ENCODE data around the gene LBHD1. TPM values are rescaled to one million over a fixed set of nuclear protein-coding genes. Genes with fewer than 3 reads are reported as not detected.
A peak's percentile ranks its signal among the peaks of the same experiment; 100 is the strongest.

LBHD1 gene
- total RNA-seq, result 3.2 TPM
- long read RNA-seq, partial matches to known transcripts, result 0 of 2 reads
- long read RNA-seq, other reads (novel, unspliced or antisense), result 0 of 2 reads

DNA sequence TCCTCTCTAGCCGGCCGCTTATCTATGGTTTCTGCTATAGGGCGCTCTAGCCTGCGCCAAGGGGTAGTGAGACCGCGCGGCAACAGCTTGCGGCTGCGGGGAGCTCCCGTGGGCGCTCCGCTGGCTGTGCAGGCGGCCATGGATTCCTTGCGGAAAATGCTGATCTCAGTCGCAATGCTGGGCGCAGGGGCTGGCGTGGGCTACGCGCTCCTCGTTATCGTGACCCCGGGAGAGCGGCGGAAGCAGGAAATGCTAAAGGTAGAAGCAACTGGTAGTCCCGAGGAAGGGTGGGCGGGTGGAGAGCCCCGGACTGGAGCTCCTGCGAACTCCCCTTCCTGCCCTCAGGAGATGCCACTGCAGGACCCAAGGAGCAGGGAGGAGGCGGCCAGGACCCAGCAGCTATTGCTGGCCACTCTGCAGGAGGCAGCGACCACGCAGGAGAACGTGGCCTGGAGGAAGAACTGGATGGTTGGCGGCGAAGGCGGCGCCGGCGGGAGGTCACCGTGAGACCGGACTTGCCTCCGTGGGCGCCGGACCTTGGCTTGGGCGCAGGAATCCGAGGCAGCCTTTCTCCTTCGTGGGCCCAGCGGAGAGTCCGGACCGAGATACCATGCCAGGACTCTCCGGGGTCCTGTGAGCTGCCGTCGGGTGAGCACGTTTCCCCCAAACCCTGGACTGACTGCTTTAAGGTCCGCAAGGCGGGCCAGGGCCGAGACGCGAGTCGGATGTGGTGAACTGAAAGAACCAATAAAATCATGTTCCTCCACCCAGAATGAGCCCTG lies at the start of gene LBHD1, which contains the start of gene UQCC3:
TSS of gene LBHD1 (minus strand) at position 660 of the 782 bp plus-strand sequence. CDS start 2,236 bp downstream, outside the sequence.
TSS of gene UQCC3 (plus strand) at position 66 of the 782 bp plus-strand sequence. CDS start at position 139, 73 bp downstream.
- ATAC-seq (ENCODE audit: poor library complexity), result peak; percentile 87
- intact Hi-C loops (cut with DNase I), result no loop called here
- DNase-seq, result peak; percentile 80

- ATAC-seq (ENCODE audit: poor library complexity) (no peak), DNase-seq (no peak)
- intact Hi-C loops (cut with DNase I), result no loop called here
Observed at GRCh38 chr11:62719302-62719978, 47.4 kb upstream of the LBHD1 start.

GRCh38 chr11:62716816-62717215 lies 44.7 kb upstream of the LBHD1 start:
- ATAC-seq (ENCODE audit: poor library complexity) (no peak), DNase-seq (no peak)
- intact Hi-C loops (cut with DNase I), result no loop called here

DNA sequence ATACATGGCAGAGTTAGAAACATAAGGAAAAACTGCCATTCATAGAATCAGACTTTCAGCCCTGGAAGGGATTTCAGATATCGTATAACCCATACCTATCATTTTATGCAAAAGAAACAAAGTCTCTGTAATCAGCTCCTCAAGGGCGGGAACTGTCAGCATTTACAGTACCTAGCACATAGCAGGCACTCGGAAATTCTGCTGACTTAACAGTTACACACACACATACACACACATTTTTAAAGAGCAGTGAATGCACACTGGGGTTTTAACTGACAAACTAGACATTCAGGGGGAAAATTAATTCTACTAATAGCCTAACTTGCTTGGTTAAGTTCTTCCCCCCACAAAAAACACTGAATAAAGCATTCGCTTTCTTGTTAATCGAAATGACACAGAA lies 44.1 kb upstream of the LBHD1 start:
- intact Hi-C loops (cut with DNase I), result no loop called here
- ATAC-seq (ENCODE audit: poor library complexity), result no peak
- DNase-seq, result no peak

- ATAC-seq (ENCODE audit: poor library complexity) (no peak), DNase-seq (no peak)
- intact Hi-C loops (cut with DNase I), result no loop called here
Observed at GRCh38 chr11:62715150-62716130, 43.4 kb upstream of the LBHD1 start.

- intact Hi-C loops (cut with DNase I), result no loop called here
- peak; percentile 10 for ATAC-seq (ENCODE audit: poor library complexity)
- DNase-seq, result no peak
Observed at GRCh38 chr11:62713343-62713742, 41.3 kb upstream of the LBHD1 start.

DNA sequence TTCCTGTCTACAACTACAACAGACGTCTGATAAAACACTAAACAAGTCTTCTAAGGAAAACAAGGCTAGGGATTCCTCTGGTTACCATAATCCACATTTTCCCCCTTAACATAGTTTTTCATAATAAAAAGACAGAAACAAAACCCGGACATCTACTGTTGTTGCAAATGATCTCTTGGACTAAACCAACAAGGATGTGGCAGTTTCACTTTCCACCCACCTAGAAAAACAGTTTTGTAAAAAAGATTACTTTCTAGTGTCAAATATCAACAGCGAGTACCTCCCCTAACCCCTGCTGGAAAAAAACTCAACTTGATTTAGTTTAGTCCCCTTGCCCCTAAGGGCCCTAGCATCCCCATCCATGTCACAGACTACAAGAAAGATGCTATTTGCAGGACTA lies 40.8 kb upstream of the LBHD1 start:
- no peak for DNase-seq
- intact Hi-C loops (cut with DNase I), result no loop called here
- ATAC-seq (ENCODE audit: poor library complexity), result no peak

GRCh38 chr11:62712276-62712812 lies 40.3 kb upstream of the LBHD1 start:
- no peak for ATAC-seq (ENCODE audit: poor library complexity)
- DNase-seq, result no peak
- intact Hi-C loops (cut with DNase I), result no loop called here

- DNase-seq, result no peak
- ATAC-seq (ENCODE audit: poor library complexity), result no peak
- intact Hi-C loops (cut with DNase I), result no loop called here
Observed at GRCh38 chr11:62710001-62710345, 37.9 kb upstream of the LBHD1 start.

GRCh38 chr11:62709247-62710000 lies 37.4 kb upstream of the LBHD1 start:
- ATAC-seq (ENCODE audit: poor library complexity) (peak; percentile 85), DNase-seq (peak; percentile 99)
- intact Hi-C loops (cut with DNase I), result no loop called here

GRCh38 chr11:62708793-62709192 lies 36.7 kb upstream of the LBHD1 start:
- intact Hi-C loops (cut with DNase I), result no loop called here
- no peak for DNase-seq
- ATAC-seq (ENCODE audit: poor library complexity), result no peak

DNA sequence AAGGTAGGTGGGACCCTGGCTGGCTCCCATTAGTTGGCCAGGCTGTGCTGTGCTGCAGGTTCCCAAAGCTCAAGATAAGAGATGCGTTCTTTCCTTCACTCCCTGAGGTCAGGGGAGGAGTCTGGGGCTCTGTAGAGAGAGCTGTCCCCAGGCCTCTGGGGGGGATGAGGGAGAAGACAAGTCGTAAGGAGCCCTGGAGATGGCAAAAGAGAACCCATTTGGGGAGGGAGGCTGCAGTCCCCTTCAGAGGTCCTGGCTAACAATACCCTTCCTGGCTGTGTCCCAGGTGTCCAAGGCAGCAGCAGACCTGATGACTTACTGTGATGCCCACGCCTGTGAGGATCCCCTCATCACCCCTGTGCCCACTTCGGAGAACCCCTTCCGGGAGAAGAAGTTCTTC lies 36.3 kb upstream of the LBHD1 start:
- ATAC-seq (ENCODE audit: poor library complexity) (no peak), DNase-seq (no peak)
- intact Hi-C loops (cut with DNase I), result no loop called here

DNA sequence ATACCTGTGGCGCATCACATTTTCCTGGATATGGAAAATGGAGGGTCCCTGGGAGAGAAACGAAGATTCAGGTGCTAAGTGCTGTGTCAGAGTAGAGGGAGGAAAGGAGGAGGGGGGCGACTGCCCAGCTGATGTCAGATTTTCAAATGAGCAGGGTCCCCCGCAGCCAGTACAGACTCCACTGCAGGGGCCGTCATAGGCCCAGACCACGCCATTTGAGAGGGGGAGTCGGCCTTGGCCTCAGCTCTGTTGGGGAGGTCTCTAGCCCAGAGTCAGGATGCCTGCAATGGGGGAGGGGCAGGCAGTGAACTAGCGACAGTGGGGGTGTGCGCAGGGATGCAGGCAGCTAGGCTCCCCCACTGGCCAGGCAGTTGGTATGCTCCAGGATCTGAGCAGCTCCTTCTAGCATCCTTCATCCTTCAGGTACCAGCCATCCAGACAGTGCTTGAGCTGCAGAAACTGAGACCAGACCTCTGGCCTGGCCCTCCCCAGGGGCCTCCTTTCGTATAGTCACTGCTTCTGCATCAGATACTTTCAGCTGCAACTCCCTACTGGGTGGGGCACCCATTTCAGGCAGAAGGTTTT lies 35.3 kb upstream of the LBHD1 start, which contains the start of the genes BSCL2 and GNG3:
TSS of gene BSCL2 (minus strand) at position 148 of the 585 bp plus-strand sequence. CDS start 229 bp downstream, outside the sequence.
TSS of gene GNG3 (plus strand) at position 400 of the 585 bp plus-strand sequence. CDS start 620 bp downstream, outside the sequence.
- ATAC-seq (ENCODE audit: poor library complexity), result no peak
- no peak for DNase-seq
- intact Hi-C loops (cut with DNase I), result no loop called here

DNA sequence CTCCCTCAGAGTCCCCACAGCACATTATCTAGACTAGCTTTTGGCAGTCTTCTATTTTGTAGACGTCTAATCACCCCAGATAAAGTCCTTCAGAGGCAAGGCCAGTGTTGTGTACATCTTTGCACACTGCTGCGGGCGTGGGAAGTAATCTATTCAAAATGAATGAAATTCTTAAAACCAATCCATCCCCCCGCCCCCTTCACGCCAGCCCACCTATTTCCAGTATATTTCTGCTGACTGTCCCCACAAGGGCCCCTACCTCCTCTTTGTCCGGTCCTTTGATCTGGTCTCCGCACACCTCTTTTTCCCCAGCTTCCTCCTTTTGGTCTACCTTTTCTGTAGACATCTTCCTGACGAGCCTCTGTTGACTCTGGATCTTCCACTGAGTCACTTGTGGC lies 34.8 kb upstream of the LBHD1 start:
- intact Hi-C loops (cut with DNase I), result no loop called here
- DNase-seq (no peak), ATAC-seq (ENCODE audit: poor library complexity) (no peak)

DNA sequence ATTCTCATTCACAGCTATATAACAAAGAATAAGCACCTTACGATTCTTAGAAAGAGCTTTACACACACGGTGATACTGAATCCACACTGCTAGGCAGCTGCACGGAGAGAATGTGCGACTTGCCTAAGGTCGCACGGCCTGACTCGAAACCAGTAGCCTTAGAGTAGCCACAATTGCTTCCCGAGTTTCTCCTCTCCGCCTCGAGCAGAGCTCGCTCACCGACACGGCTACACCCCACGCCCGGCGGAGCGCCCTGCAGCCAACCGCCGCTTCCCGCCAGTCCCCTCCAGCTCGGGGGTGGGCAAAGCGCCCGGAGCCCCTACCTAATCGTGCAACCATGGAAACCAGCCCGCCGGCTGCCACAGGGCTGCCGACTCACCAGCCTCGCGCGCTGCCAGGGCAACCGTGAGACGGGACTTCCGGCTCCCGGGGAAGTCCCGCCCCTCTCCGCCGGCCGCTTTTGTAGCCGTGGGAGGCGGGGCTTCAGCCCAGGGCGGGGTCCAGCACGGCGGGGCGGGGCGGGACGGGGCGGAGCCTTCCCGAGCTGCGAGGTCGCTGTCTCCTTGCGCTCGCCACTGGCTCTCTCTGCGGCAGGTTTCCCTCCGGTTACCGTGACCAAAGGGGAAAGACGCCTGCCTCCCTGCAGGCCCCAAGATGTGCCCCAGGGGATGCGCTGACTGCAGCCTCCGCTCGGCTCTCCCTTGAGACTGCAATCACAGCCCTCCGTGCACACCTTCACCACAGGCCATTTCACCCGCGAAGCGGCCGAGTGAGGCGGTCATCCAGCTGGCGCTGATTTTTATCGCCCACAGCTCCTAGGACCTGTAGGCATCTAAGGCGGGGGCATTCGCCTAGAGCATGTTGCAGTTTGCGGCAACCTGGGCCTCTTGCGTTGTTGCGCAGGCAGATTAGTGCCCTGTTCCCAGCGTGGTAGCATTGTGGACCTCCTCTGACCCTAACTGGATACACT lies 34.1 kb upstream of the LBHD1 start:
- intact Hi-C loops (cut with DNase I), result no loop called here
- peak; percentile 97 for DNase-seq
- peak; percentile 88 for ATAC-seq (ENCODE audit: poor library complexity)

DNA sequence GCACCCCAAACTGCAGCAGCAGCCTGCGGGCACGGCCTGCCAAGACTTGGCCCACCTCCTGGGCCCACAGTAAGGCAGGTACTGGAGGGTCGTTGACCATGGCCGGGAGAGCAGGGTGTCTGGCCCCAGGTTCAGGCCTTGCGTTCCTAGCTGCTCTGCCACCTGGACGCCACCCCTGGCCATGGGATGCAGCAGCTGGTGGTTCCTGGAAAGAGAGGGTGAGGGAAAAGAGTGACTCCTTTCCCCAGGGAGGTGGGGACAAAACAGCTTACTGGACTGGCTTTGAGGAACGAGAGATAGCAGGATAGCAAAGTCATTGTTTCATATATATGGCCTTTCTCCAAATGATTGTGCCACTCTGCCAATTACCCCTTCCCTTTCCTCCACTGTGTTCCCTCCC lies 33.3 kb upstream of the LBHD1 start:
- ATAC-seq (ENCODE audit: poor library complexity) (no peak), DNase-seq (no peak)
- intact Hi-C loops (cut with DNase I), result no loop called here
